Esophagus squamous epithelium (tissue), 4 donors: ENCODE results near the gene TFPT.

ENCODE experiments used
- CTCF ChIP-seq, 6 experiments: fragments of 450-650 bp in 4 of 6; fragments of 200-600 bp in 2 of 6; sonication (generic) in 2 of 6; IDR thresholded peaks; one replicate each; pipeline ENCODE4 v1.5.1; 2016 to 2019; ENCODE audit warnings: antibody characterized with exemption in 6 of 6, mild to moderate bottlenecking in 4 of 6, moderate library complexity in 4 of 6
- POLR2A ChIP-seq, 4 donors: fragments of 450-650 bp; IDR thresholded peaks; one replicate each; pipeline ENCODE4 v1.6.1; 2017; ENCODE audit warnings: antibody characterized with exemption in 4 of 4, mild to moderate bottlenecking in 4 of 4, moderate library complexity in 3 of 4

GRCh38 chr19:54149021-54149812 is 33.8 kb upstream of the TFPT start:
- TF ChIP-seq POLR2A (IDR thresholded peaks at IDR 0.05) = no peak
- no peak for TF ChIP-seq CTCF (IDR thresholded peaks at IDR 0.05)
